HepG2 (cell line): ENCODE data around the gene EMILIN1. TPM values are rescaled to one million over a fixed set of nuclear protein-coding genes. Genes with fewer than 3 reads are reported as not detected.

Source experiments
- ASH2L ChIP-seq: fragments of 300-600, 200-600 bp; sonication (generic); IDR thresholded peaks from 2 replicates; pipeline ENCODE4 v1.7.0; 2017; ENCODE audit warnings: low read depth, mild to moderate bottlenecking, moderate library complexity, mixed read lengths, low read length; ENCODE audit not compliant: insufficient read length
- BCL6 ChIP-seq: IDR thresholded peaks from 2 replicates; pipeline ENCODE4 v1.6.1; 2016; ENCODE audit warnings: missing genetic modification reagents, missing compliant biosample characterization
- DNMT1 ChIP-seq: sonication (generic); formaldehyde crosslinking; IDR thresholded peaks from 2 replicates; pipeline ENCODE4 v1.5.1; 2020; ENCODE audit warnings: mild to moderate bottlenecking, missing genetic modification reagents
- ETV5 ChIP-seq: IDR thresholded peaks from 2 replicates; pipeline ENCODE4 v1.6.1; 2018; ENCODE audit warnings: missing biosample characterization, missing genetic modification reagents, inconsistent platforms, borderline replicate concordance
- GTF3A ChIP-seq: sonication (generic); formaldehyde crosslinking; conservative IDR thresholded peaks from 2 replicates; pipeline ENCODE4 v1.4.0; 2020; ENCODE audit warnings: mild to moderate bottlenecking, missing genetic modification reagents
- KLF16 ChIP-seq, 2 experiments: sonication (generic) in 1 of 2; formaldehyde crosslinking in 1 of 2; IDR thresholded peaks; 2 replicates each; pipeline versions ENCODE4 v1.6.1 to v1.8.0; 2016 to 2023; ENCODE audit warnings: missing genetic modification reagents in 2 of 2, missing compliant biosample characterization in 1 of 2
- MAF1 ChIP-seq: sonication (generic); formaldehyde crosslinking; IDR thresholded peaks from 2 replicates; pipeline ENCODE4 v1.5.0; 2020; ENCODE audit warnings: missing genetic modification reagents, borderline replicate concordance
- MEIS2 ChIP-seq: sonication (generic); formaldehyde crosslinking; IDR thresholded peaks from 2 replicates; pipeline ENCODE4 v1.9.0; 2021; ENCODE audit warnings: mild to moderate bottlenecking, missing genetic modification reagents
- NONO ChIP-seq, 2 experiments: fragments of 450-650 bp in 1 of 2; sonication (generic) in 1 of 2; formaldehyde crosslinking in 1 of 2; IDR thresholded peaks in 1 of 2; conservative IDR thresholded peaks in 1 of 2; 2 replicates each; pipeline versions ENCODE4 v1.6.1 to v1.8.0; 2017 to 2022; ENCODE audit warnings: mild to moderate bottlenecking in 1 of 2, missing genetic modification reagents in 1 of 2, moderate library complexity in 1 of 2
- SNAPC2 ChIP-seq: sonication (generic); formaldehyde crosslinking; IDR thresholded peaks from 2 replicates; pipeline ENCODE4 v1.8.1; 2022; ENCODE audit warnings: mild to moderate bottlenecking, missing genetic modification reagents
- TBL1XR1 ChIP-seq: fragments of 150-350 bp; IDR thresholded peaks from 2 replicates; pipeline ENCODE4 v1.6.1; 2014; ENCODE audit warnings: borderline replicate concordance, low read length; ENCODE audit not compliant: partially characterized antibody
- ZFP1 ChIP-seq: IDR thresholded peaks from 2 replicates; pipeline ENCODE4 v1.6.1; 2016
- ZGPAT ChIP-seq: IDR thresholded peaks from 2 replicates; pipeline ENCODE4 v1.6.1; 2016; ENCODE audit warnings: mild to moderate bottlenecking
- ZNF777 ChIP-seq: sonication (generic); formaldehyde crosslinking; IDR thresholded peaks from 2 replicates; pipeline ENCODE4 v1.4.0; 2020; ENCODE audit warnings: missing genetic modification reagents
- ZNF788 ChIP-seq: sonication (generic); formaldehyde crosslinking; IDR thresholded peaks from 2 replicates; pipeline ENCODE4 v1.5.0; 2020; ENCODE audit warnings: mild to moderate bottlenecking, missing genetic modification reagents, borderline replicate concordance
- ZNF792 ChIP-seq: IDR thresholded peaks from 2 replicates; pipeline ENCODE4 v1.6.1; 2016
- ZNF879 ChIP-seq: sonication (generic); formaldehyde crosslinking; IDR thresholded peaks from 2 replicates; pipeline ENCODE4 v1.8.1; 2023; ENCODE audit warnings: missing genetic modification reagents
- polyA plus RNA-seq, 8 experiments: library from polyadenylated mRNA; depleted of rRNA in 3 of 8; stranded (reverse) in 7 of 8; unstranded in 1 of 8; fragments of >200 nt; fragmentation: Illumina TruSeq in 4 of 8; extraction: Trizol in 4 of 8; gene quantifications; 2 replicates each; pipeline versions ENCODE4 v1.2.1 to v1.2.3, GENCODE V29; 2011 to 2016; ENCODE audit warnings: low read depth in 4 of 8, missing spikeins in 1 of 8, mixed read lengths in 1 of 8; ENCODE audit not compliant: insufficient read depth in 1 of 8
- total RNA-seq, 5 experiments: library from RNA; depleted of rRNA; stranded (reverse); fragments of >200 nt; fragmentation: Illumina TruSeq; extraction: Trizol; gene quantifications; 2 replicates each; pipeline ENCODE4 v1.2.3, GENCODE V29; 2016; ENCODE audit warnings: low read depth in 1 of 5
- TF ChIP-seq, protein P1 (sequence below): sonication (generic); formaldehyde crosslinking; IDR thresholded peaks from one replicate; pipeline ENCODE4 v1.5.1; 2020; ENCODE audit warnings: mild to moderate bottlenecking, missing genetic modification reagents; ENCODE audit errors: not compliant biosample characterization

The EMILIN1 gene
- total and polyA plus RNA-seq, 2 of the 13 experiments (the other 11 are each of a cell fraction or from before 2014, with no cell fraction given), result 8.1 to 9.7 TPM

GRCh38 chr2:27071990-27072830 lies 6.2 kb upstream of the EMILIN1 start (continued):
- TF ChIP-seq ZNF879 (CRISPR knock-in tag) (no peak), ZNF792 (0 out of 2 replicates have a peak, but pooled peaks have one; percentile 10), MEIS2 (0 out of 2 replicates have a peak, but pooled peaks have one; percentile 10), ASH2L (peak; percentile 5), NONO (IDR thresholded peaks at IDR 0.05) (no peak), NONO (CRISPR knock-in tag; conservative IDR thresholded peaks at IDR 0.05) (0 out of 2 replicates have a peak, but pooled peaks have one; percentile 7), ZNF788 (CRISPR knock-in tag) (no peak), SNAPC2 (CRISPR knock-in tag) (0 out of 2 replicates have a peak, but pooled peaks have one; percentile 3), ZFP1 (CRISPR knock-in tag) (no peak), TBL1XR1 (no peak), KLF16 (CRISPR knock-in tag; IDR thresholded peaks at IDR 0.05) (no peak; a peak in 1 of 4 replicates), ZGPAT (0 out of 2 replicates have a peak, but pooled peaks have one; percentile 10), BCL6 (CRISPR knock-in tag) (no peak), DNMT1 (CRISPR knock-in tag) (no peak), ETV5 (CRISPR knock-in tag) (peak; percentile 62; the same call in 1 of the 2 replicates), ZNF777 (CRISPR knock-in tag) (0 out of 2 replicates have a peak, but pooled peaks have one; percentile 14), MAF1 (CRISPR knock-in tag) (peak; percentile 52; the same call in 1 of the 2 replicates), GTF3A (CRISPR knock-in tag) (no peak)
- TF ChIP-seq, protein P1, sequence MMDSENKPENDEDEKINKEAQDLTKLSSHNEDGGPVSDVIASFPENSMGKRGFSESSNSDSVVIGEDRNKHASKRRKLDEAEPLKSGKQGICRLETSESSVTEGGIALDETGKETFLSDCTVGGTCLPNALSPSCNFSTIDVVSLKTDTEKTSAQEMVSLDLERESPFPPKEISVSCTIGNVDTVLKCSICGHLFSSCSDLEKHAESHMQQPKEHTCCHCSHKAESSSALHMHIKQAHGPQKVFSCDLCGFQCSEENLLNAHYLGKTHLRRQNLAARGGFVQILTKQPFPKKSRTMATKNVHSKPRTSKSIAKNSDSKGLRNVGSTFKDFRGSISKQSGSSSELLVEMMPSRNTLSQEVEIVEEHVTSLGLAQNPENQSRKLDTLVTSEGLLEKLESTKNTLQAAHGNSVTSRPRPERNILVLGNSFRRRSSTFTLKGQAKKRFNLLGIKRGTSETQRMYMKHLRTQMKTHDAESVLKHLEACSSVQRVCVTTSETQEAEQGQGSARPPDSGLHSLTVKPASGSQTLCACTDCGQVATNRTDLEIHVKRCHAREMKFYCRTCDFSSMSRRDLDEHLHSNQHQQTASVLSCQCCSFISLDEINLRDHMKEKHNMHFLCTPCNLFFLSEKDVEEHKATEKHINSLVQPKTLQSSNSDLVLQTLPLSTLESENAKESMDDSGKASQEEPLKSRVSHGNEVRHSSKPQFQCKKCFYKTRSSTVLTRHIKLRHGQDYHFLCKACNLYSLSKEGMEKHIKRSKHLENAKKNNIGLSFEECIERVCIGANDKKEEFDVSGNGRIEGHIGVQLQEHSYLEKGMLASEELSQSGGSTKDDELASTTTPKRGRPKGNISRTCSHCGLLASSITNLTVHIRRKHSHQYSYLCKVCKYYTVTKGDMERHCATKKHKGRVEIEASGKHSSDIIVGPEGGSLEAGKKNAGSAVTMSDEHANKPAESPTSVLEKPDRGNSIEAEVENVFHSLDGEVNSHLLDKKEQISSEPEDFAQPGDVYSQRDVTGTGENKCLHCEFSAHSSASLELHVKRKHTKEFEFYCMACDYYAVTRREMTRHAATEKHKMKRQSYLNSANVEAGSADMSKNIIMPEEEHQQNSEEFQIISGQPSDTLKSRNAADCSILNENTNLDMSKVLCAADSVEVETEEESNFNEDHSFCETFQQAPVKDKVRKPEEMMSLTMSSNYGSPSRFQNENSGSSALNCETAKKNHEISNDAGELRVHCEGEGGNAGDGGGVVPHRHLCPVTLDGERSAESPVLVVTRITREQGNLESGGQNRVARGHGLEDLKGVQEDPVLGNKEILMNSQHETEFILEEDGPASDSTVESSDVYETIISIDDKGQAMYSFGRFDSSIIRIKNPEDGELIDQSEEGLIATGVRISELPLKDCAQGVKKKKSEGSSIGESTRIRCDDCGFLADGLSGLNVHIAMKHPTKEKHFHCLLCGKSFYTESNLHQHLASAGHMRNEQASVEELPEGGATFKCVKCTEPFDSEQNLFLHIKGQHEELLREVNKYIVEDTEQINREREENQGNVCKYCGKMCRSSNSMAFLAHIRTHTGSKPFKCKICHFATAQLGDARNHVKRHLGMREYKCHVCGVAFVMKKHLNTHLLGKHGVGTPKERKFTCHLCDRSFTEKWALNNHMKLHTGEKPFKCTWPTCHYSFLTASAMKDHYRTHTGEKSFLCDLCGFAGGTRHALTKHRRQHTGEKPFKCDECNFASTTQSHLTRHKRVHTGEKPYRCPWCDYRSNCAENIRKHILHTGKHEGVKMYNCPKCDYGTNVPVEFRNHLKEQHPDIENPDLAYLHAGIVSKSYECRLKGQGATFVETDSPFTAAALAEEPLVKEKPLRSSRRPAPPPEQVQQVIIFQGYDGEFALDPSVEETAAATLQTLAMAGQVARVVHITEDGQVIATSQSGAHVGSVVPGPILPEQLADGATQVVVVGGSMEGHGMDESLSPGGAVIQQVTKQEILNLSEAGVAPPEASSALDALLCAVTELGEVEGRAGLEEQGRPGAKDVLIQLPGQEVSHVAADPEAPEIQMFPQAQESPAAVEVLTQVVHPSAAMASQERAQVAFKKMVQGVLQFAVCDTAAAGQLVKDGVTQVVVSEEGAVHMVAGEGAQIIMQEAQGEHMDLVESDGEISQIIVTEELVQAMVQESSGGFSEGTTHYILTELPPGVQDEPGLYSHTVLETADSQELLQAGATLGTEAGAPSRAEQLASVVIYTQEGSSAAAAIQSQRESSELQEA, result peak; percentile 83
